GM10248 (cell line): ENCODE measurements around the gene MTERF1.

Experiments
- CTCF ChIA-PET: fragments of 300-600 bp; sonication (Branson Sonifier 250); formaldehyde crosslinking; extraction: SDS; loops from one replicate; lab custom pipeline; 2021; ENCODE audit warnings: antibody characterized with exemption; lab: Yijun Ruan, JAX
- POLR2A ChIA-PET: fragments of 350-650 bp; sonication (Branson Sonifier 250); formaldehyde crosslinking; extraction: SDS; loops from one replicate; lab custom pipeline; 2020; ENCODE audit warnings: antibody characterized with exemption; lab: Yijun Ruan, JAX
- DNase-seq: peaks from one replicate; pipeline ENCODE4 v3.0.0; 2012; ENCODE audit errors: extremely low spot score
- TF ChIP-seq, protein P1 (sequence below): IDR thresholded peaks from 2 replicates; pipeline ENCODE4 v1.5.1; 2012; ENCODE audit warnings: mild to moderate bottlenecking, low read depth; ENCODE audit errors: extremely low read depth, missing control alignments, control extremely low read depth

The MTERF1 gene

DNA sequence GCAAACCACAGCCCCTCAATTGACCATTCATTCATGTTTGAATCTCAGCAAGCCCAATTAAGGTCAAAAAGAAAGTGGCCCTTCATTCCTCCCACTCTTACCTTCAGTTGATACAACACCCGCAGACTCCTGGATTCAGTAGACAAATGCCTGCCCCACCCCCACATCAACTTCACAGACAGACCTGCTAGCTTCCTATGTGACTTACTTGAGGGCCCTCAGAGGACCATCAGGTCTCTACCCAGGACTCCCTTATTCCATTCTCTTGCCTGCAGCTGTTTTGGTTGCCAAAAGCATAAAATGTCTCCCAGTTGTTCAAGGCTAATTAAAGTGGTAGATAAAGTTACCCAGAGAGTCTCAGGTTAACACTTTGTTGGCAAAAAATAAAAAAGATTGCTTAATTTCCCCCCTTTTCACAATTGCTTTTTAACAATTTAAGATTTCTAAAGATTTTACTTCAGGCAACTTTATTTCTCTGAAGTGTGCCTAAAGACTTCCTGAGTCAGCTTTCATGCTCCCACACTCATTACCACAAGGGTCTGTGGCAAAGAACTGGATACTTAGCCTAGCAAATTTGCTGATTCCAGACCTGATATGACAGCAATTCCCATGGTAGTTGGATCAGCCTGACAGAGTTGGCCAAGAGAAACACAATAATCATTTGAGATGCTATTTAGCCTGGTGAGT, 3.3 kb upstream of the MTERF1 start:
- TF ChIP-seq, protein P1, sequence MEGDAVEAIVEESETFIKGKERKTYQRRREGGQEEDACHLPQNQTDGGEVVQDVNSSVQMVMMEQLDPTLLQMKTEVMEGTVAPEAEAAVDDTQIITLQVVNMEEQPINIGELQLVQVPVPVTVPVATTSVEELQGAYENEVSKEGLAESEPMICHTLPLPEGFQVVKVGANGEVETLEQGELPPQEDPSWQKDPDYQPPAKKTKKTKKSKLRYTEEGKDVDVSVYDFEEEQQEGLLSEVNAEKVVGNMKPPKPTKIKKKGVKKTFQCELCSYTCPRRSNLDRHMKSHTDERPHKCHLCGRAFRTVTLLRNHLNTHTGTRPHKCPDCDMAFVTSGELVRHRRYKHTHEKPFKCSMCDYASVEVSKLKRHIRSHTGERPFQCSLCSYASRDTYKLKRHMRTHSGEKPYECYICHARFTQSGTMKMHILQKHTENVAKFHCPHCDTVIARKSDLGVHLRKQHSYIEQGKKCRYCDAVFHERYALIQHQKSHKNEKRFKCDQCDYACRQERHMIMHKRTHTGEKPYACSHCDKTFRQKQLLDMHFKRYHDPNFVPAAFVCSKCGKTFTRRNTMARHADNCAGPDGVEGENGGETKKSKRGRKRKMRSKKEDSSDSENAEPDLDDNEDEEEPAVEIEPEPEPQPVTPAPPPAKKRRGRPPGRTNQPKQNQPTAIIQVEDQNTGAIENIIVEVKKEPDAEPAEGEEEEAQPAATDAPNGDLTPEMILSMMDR = no peak
- DNase-seq = no peak
- ChIA-PET CTCF (interaction anchor here (1.4 kb wide), 1 partner anchor 53 kb away, joined by 3 read pairs; no protein-coding TSS in a partner anchor), POLR2A (no interaction called here)

DNA sequence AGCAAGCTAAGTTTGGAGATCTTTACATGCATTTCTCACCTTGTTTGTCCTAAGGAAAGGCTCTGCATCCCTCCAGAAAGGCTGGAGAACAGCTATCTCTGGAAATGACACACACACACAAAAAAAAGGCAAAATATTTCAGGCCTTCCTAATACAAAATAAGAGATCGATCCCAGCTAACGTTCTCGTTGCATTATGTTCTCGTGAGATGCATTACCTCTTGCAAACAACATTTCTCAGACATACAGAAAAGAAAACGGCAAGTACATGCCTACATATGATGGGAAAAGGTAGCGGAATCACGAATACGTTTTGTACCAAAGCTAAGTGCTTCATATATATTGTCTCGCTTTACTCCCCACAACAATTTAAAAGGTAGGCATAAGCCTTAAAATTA, 488 bp downstream of the MTERF1 start:
- TF ChIP-seq, protein P1 = no peak
- ChIA-PET CTCF (interaction anchor here (0.7 to 2.9 kb wide), 21 partner anchors 9 to 788 kb away, joined by 3 to 21 read pairs (median 6); partner anchors contain the start of genes AKAP9 and GATAD1), POLR2A (no interaction called here)
- DNase-seq = no peak

DNA sequence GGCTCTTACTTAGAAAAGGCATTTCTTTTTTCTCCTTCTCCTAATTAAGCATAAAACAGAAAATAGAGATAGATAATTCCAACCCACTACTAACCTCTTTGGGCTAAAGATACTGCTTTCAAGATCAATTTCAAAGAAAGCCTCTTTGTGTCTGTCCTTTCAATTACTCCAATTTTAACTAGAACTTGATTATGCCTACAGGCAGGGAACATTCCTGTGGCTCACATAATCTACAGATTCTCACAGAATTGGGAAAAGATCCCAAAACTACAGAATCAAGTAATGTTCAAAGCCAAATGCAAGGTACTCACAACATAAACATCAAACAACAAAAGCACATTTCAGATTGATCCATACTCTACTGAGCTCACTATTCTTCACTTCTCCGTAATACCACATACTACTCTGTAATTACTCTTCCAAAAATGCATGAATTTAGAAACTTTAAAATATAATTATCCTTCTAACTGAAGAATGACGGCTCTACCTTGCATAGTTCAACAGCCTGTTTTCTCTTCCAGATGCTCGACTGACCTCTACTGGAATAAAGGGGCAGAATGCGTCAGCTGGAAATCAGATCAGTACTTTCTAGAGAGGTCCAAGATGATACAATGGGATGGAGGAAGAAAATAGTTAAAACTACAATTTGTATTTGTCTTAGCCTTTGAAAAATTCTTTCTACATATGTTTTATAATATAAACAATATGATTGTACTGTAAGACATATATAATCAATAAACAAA, 3.9 kb downstream of the MTERF1 start:
- DNase-seq = no peak

DNA sequence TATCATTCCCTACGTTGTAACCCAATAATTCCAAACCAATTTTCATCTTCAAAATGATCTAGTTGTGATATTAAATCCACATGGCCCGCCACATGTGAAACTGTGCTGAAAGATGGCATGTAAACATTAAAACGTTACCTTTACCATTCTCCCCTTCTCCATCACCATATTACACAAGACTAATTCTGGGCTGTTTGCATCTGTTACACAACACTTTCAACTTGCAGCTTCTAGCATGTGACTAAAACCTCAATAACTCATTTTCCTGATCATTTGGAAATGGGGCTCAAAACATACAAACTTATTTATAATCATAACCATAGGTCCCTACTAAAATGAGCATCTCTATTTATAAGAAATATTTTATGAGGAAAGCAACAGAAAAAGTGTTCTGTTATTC, 4.7 kb downstream of the MTERF1 start:
- ChIA-PET CTCF (interaction anchor here (1.0 to 3.6 kb wide), 4 partner anchors 9 to 62 kb away, joined by 3 to 11 read pairs (median 6); no protein-coding TSS in a partner anchor), POLR2A (no interaction called here)
- TF ChIP-seq, protein P1 = no peak
- no peak for DNase-seq

More for the DNA sequence above, 3.9 kb downstream of the MTERF1 start:
- POLR2A ChIA-PET = no interaction called here
- CTCF ChIA-PET = interaction anchor here (1.5 to 3.6 kb wide), 3 partner anchors 15 to 62 kb away, joined by 3 to 11 read pairs (median 8); no protein-coding TSS in a partner anchor
- TF ChIP-seq, protein P1 = no peak

DNA sequence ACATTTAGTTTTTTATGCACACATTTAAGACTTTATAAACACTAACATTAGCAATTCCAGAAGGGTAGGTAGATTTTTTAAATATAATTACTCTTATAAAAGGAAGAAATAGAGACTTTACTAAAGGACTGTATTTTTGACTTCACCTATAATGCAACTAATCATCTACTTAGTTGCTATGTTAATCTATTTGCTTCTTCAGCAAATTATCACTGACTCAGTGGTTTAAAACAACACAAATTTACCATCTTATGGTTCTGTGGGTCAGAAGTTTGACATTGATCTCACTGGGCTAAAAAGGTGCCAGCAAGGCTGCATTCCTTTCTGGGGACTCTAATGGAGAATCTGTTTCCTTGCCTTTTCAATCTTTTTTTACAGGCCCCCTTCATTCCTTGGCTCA, 7.6 kb downstream of the MTERF1 start:
- CTCF ChIA-PET = interaction anchor here (1.2 to 3.6 kb wide), 3 partner anchors 28 to 67 kb away, joined by 3 to 8 read pairs (median 5); no protein-coding TSS in a partner anchor
- POLR2A ChIA-PET = no interaction called here
- TF ChIP-seq, protein P1 = no peak
- DNase-seq = no peak

DNA sequence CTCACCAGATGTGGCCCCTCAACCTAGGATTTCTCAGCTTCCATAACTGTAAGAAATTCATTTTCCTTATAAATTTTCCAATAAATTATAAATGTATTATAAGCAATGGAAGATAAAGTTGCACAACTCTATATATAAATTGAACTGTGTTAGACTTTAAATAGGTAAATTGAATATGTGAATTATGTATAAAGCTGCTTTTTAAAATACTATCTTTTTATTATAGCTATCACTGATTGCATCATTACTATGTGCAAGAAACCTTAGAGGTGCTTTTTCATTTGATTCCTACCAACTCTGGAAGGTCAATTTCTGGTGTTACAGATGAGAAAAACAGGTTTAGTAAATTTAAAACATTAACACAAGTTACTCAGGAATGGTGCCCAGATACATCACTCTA, 8.4 kb downstream of the MTERF1 start:
- CTCF ChIA-PET = interaction anchor here (1.2 kb wide), 1 partner anchor 67 kb away, joined by 3 read pairs; no protein-coding TSS in a partner anchor

More for the DNA sequence above, 8.4 kb downstream of the MTERF1 start:
- TF ChIP-seq, protein P1 = no peak
- POLR2A ChIA-PET = no interaction called here
- no peak for DNase-seq
